ENCODE data around the gene ATR.

ATR gene

GRCh38 chr3:142534543-142534942 lies 44.0 kb downstream of the ATR start:
- in situ Hi-C loops (cut with MboI; ENCODE audit: low sequenced_read_pairs) = no loop called here

GRCh38 chr3:142530296-142530695 lies 48.2 kb downstream of the ATR start:
- in situ Hi-C loops (cut with MboI; ENCODE audit: low sequenced_read_pairs) = no loop called here

GRCh38 chr3:142523921-142524566 lies 54.5 kb downstream of the ATR start:
- in situ Hi-C loops (cut with MboI; ENCODE audit: low sequenced_read_pairs) = no loop called here

DNA sequence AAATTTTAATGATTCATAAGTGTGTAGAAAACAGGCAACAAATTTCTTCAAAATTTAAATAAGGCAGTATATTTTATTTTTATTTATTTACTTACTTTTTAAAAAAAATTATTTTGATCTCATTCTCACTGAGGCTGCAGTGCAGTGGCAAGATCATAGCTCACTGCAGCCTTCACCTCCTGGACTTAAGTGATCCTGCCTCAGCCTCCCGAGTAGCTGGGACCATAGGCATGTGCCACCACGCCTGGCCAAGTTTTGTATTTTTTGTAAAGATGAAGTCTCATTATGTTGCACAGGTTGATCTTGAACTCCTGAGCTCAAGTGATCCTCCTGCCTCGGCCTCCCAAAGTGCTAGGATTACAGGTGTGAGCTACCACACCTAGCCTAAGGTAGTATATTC lies 69.5 kb downstream of the ATR start:
- in situ Hi-C loops (cut with MboI; ENCODE audit: low sequenced_read_pairs) = no loop called here

DNA sequence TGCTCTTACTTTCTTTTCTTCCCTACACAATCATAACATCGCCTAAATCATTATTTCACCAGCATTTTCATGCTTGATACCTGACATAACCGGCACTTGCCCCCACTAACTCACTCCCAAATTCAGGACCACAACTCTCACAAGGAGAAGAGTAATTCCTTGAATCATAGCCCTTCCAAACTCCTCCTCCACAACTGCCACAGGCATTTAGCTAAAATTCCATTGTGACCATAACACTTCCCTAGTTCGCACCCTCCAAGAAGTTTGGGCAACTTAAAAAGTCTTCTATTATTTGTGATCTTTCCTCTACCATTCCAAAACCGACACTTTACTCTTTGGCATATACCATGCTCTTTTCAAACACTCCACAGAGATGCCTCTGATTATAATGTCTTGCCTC lies 71.3 kb downstream of the ATR start:
- in situ Hi-C loops (cut with MboI; ENCODE audit: low sequenced_read_pairs) = no loop called here

DNA sequence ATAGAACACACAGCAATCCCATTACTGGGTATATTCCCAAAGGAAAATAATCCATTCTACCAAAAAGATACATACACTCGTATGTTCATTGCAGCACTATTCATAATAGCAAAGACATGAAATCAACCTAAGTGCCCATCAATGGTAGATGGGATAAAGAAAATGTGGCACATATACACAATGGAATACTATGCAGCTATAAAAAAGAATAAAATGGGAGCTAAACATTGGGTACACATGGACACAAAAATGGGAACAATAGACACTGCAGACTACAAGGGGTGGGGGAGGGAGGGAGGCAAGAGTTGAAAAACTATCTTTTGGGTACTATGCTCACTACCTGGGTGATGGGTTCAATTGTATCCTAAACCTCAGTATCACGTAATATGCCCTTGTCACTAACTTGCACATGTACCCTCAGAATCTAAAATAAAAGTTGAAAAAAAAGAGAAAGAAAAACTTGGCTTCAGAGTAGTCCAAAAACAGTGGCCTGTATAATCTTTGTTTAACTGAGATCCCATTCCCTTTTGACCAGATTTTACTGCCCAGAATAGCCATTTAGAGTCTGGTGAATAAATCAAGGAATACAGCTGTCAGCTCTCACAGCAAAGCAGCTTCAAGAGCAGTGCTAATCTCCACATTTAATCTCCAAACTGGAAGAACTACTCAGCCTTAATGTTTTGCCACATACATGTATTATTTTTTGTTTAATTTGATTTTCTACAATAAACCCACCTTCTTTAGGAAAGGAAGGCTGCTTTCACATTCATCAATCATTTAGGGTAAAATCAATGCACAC lies 76.1 kb downstream of the ATR start:
- in situ Hi-C loops (cut with MboI; ENCODE audit: low sequenced_read_pairs) = no loop called here

DNA sequence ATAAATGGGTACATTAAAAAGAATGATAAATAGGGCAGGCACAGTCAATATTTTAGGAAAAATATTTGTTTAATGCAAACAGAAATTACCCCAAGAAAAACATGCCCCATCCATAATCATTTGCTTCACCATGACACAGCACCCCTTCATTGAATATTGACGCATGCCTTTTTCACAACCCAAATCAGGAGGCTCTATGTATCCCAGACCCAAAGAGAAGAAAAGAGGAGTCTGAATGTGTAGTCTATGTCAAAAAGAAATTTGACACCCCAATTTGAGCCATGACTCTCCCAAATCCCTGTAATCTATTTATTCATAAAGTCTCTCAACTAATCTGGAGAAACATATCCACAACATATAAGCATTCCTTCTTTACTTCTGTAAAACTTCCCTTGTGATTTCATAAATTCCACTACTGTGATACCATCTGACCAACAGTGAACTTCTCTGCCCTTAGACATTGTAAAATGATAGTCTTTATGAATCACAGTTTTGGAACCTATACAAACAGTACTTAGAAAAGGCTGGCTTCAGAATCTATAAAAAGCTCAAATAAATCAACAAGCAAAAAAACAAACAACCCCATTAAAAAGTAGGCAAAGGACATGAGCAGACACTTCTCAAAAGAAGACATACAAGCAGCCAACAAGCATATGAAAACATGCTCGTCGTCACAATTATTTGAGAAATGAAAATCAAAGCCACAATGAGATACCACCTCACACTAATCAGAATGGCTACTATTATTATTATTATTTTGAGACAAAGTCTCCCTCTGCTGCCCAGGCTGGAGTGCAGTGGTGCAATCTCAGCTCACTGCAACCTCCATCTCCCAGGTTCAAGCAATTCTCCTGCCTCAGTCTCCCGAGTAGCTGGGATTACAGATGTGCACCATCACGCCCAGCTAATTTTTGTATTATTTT lies 77.3 kb downstream of the ATR start:
- in situ Hi-C loops (cut with MboI; ENCODE audit: low sequenced_read_pairs) = no loop called here

GRCh38 chr3:142500211-142500610 lies 78.3 kb downstream of the ATR start:
- in situ Hi-C loops (cut with MboI; ENCODE audit: low sequenced_read_pairs) = no loop called here

DNA sequence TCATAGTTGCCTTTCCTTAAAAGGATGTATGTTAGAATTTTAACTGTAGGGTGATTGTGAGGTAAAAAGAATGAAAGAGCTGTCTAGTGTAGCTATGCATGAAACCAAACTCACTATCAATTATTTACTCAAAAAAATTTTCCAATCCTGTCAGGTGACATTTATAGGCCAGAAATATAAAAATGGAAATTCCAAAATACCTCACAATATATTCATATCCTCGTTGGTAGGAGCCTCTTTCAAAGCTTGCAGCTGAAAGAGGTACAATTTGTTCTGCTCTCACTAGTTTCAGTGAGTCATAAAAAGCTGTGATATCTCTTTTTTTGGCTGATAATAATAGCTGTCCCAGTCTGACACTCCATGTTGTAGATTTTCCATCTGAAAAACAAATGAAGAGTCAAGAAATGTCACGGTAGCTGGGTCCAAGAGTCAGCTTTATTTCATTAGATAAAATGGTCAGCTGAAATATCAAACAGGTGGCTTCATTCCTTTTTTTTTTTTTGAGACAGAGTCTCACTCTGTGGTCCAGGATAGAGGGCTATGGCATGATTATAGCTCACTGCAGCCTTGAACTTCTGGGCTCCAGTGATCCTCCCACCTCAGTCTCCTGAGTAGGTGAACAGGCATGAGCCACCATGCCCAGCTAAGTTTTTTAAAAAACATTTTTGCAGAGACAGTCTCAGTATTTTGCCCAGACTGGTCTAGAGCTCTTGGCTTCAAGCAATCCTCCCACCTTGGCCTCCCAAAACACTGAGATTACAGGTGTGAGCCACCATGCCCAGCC lies 79.9 kb downstream of the ATR start:
- in situ Hi-C loops (cut with MboI; ENCODE audit: low sequenced_read_pairs) = no loop called here

GRCh38 chr3:142497729-142498128 lies 80.8 kb downstream of the ATR start:
- in situ Hi-C loops (cut with MboI; ENCODE audit: low sequenced_read_pairs) = no loop called here

DNA sequence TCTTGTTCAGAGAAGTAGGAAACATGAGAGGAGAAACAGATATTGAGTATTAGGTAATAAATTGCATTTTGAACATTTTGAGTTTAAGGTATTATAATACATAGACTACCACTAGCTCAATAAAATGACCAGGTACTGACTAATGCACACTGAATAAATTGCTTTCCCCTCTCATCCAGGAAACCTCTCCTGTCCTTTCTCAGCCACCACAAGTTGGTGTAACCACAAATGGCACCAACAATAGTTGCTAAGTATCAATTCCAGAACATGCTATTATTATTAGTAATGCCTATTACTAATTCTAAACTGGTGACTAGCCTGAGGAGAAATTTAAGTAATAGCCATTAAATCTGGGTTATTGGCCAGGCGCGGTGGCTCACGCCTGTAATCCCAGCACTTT lies 83.4 kb downstream of the ATR start:
- in situ Hi-C loops (cut with MboI; ENCODE audit: low sequenced_read_pairs) = no loop called here

DNA sequence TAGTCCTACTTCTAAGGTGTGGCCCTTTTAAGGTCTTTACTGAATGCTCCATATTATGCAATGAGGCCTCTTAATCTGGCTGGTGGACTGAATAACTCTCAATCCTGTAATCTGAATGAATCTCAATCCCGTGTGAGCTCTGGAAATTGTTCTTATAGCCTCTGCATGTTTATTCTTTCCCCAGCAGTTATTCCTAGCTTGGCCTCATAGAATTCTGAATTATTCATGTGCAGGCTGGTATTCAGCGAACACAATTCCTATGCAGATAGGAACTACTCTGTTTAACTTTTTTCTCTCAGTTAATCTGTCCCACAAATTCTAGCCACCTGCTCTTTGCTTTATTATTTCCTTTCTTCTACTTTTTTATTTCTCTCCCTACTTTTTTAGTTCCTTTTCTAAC lies 86.3 kb downstream of the ATR start:
- in situ Hi-C loops (cut with MboI; ENCODE audit: low sequenced_read_pairs) = no loop called here

- in situ Hi-C loops (cut with MboI; ENCODE audit: low sequenced_read_pairs) = no loop called here
Measured at GRCh38 chr3:142489572-142490323, 88.8 kb downstream of the ATR start.

- in situ Hi-C loops (cut with MboI; ENCODE audit: low sequenced_read_pairs) = no loop called here
Measured at GRCh38 chr3:142484912-142485435, 93.6 kb downstream of the ATR start.

DNA sequence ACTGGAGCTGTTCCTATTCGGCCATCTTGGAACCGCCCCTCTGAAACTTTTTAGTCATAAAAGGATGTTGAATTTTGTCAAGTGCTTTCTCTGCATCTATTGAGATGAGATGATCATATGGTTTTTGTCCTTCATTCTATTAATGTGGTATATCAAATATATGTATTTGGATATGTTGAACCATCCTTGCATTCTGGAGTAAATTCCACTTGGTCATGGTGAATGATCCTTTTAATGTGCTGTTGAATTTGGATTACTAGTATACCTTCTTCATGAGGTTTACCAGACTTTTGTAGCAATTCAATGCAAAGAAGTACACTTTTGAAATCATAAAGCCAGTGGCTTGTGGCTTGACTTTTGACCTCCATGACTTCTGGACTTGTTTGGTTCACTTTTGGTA lies 97.3 kb downstream of the ATR start:
- in situ Hi-C loops (cut with MboI; ENCODE audit: low sequenced_read_pairs) = no loop called here

DNA sequence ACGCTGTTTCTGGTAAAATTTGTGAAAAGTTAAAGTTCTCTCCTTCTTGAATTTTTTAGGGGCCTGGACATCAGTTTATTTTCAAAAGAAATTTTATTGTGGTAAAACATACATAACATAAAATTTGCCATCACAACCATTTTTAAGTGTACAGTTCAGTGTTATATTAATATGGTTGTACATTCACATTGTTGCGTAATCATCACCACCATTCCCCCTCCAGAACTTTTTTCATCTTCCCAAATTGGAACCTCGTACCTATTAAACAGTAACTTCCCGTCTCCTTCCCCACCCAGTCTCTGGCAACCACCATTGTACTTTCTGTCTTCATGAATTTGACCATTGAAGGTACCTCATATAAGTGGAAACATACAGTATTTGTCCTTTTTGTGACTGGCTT lies 107.7 kb downstream of the ATR start:
- in situ Hi-C loops (cut with MboI; ENCODE audit: low sequenced_read_pairs) = no loop called here

DNA sequence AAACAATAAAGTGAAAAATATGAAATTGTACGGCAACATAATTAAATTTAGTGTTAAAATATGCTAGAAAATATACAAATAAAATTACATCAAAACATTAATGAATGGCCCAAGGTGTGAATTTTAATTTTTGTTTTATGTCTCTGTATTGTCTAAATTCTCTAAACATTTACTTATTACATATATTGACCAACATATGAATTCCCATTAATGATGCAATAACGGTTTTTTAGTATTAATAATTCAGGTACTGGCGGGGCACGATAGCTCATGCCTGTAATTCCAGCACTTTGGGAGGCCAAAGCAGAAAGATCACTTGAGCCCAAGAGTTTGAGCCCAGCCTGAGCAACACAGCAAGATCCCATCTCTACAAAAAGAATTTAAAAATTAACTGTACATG lies 110.1 kb downstream of the ATR start:
- in situ Hi-C loops (cut with MboI; ENCODE audit: low sequenced_read_pairs) = no loop called here

DNA sequence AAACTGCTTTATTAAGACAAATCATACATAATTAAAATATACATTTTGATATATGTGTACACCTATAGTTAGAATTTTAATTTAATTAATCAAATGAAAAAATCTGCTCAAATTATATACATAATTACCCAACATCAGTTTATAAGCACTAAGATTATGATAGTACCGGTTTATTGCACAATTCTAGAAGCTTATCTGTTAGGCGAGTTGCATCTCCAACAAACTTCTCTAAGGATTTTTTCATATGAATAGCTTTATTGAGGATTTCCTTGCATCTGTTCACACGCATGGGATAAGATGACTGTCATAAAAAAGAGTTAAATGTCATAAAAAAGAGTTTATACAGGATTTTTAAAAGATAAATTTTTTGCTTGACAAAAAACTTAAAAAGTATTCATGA lies 110.8 kb downstream of the ATR start:
- in situ Hi-C loops (cut with MboI; ENCODE audit: low sequenced_read_pairs) = no loop called here

DNA sequence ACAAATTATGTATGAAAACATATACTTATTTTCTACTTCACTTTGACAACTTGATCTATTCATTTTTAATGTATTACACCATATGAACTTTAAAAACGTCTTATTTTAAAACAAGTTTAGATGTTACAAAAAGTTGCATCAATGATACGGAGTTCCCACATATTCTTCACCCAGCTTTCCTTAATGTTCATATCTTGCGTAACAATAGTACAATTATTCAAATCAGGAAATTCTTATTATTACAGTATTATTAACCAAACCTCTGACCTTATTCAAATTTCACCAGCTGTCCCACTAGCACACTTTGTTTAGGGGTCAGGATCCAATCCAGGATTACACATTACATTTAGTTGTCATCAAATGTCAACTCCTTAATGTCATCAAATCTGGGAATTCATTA lies 117.8 kb downstream of the ATR start:
- in situ Hi-C loops (cut with MboI; ENCODE audit: low sequenced_read_pairs) = no loop called here

DNA sequence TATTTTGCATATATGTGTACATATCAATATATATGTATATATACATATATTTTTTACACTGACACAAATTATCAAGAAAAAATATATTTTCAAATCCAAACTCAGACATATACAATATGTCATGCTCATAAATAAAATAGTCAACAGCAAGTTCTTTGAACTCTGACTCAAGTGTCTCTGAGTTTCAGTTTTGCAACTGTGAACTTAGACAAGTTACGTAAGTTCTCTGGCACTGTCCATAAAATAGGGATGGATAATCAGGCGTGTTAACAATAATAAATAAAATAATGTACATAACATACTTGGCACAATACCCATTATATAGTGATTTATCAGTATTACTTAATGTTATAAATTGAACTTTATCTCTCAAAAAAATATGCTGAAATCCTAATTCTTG lies 118.6 kb downstream of the ATR start:
- in situ Hi-C loops (cut with MboI; ENCODE audit: low sequenced_read_pairs) = no loop called here

Measured in HL-60/S4 (cell line).